Activated CD4-positive, alpha-beta T cell treated with anti-CD3 and anti-CD28 coated beads, Interleukin-2, Interleukin-6, amounts not matched to agents 100 ng/mL and 50 ng/mL, durations not matched to agents 16 hours and 8 hours (primary cell): ENCODE results near the gene COLGALT1.
"Not testable (repeated sequence)": the region's sequence is repeated elsewhere in the genome, so short reads cannot be mapped to it uniquely, and the experiment has no call there.

Source experiments
- DNase-seq: peaks from one replicate; pipeline ENCODE4 v3.0.0-alpha.2; 2020

The COLGALT1 gene

DNA sequence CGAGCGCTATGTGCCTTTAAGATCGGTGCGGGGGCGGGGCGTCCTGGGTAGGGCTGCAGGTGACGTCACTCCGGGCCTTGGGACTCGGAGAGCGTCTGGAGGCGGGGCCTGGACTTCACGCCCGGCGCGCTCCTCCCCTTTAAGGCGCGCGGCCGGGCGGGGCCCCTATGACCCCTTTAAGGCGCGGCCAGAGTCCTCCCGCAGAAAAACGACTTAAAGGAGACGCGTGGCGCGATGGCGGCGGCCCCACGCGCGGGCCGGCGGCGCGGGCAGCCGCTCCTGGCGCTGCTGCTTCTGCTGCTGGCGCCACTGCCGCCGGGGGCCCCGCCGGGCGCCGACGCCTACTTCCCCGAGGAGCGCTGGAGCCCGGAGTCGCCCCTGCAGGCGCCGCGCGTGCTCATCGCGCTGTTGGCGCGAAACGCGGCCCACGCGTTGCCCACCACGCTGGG is at the start of gene COLGALT1:
COLGALT1 (plus strand) TSS at position 170 of the 449 bp plus-strand sequence; CDS start at position 235, 65 bp downstream.
- DNase-seq: peak; percentile 99

DNA sequence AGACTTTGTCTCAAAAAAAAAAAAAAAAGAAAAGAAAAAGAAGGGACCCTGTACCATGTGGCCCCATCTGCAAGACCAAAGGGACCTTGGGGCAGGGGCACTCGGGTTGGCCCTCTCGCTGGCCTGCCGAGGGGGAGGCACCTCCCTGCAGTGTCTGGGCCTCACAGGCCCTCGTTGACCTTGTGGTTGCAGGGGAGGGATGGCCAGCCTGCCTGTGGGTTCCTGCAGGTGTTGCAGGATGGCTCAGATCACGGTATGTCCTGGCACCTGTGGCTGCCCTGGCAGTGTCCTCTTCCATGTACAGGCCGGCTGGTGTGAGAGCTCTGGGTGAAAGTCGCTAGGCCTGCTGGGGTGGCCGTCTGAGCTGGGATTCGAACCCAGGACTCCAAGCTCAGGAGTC is 48.7 kb upstream of the COLGALT1 start:
- no peak for DNase-seq

GRCh38 chr19:17508558-17508933 is 46.9 kb upstream of the COLGALT1 start:
- not testable (repeated sequence) for DNase-seq

DNA sequence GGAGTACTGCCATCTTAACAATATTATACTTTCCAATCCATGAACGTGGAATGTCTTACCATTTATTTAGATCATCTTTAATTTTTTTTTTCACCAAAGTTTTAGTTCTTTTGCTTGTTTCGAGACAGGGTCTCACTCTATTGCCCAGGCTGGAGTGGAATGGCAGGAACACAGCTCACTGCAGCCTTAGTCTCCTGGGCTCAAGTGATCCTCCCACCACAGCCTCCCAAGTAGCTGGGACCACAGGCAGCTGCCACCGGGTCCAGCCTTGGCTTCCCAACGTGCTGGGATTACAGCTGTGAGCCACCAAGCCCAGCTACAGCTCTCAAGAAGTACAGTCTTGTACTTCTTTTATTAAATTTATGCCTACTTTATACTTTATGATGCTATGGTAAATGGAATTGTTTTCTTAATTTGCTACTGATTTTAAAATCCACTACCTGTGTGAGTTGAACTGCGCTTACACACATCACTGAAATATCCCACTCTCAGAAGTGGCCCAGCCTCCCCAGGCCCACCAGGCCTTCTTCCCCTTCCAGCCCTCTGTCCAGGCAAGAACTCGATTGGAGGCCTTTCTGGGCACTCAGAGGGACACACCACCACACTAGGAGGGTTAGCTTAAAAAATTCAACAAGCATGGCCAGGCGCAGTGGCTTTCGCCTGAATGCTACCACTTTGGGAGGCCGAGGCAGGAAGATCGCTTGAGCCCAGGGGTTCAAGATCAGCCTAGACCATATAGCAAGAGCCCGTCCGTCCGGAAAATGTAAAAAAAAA is 45.0 kb upstream of the COLGALT1 start:
- DNase-seq: no peak

DNA sequence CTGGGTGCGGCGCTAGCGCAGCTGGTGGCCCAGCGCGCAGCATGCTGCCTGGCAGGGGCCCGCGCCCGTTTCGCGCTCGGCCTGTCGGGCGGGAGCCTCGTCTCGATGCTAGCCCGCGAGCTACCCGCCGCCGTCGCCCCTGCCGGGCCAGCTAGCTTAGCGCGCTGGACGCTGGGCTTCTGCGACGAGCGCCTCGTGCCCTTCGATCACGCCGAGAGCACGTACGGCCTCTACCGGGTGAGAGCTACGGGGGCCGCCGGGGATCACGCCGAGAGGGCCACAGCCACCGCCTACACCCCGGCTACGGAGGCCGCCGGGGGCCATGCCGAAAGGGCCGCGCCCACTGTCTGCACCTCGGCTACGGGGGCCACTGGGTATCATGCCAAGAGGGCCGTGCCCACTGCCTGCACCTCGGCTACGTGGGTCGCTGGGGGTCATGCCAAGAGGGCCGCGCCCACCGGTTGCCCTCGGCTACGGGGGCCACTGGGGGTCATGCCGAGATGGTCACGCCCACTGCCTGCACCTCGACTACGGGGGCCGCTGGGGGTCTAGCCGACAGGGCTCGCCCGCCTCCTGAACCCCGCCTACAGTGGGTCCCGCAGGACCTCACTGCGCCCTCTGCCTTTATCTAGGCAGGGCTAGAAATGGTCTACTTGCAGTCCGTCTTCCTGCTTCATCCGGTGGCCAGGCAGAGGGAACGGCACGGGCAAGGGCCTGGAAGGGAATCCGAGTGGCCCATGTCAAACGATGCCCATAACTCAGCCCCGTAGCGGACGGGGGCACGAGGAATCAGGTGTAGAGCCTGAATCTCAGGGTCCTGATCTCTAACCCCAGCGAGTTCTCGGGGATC is 43.5 kb upstream of the COLGALT1 start:
- DNase-seq: peak; percentile 87

- no peak for DNase-seq
These were observed 42.9 kb upstream of the COLGALT1 start for GRCh38 chr19:17512574-17512939.

- DNase-seq: no peak
These were observed 39.9 kb upstream of the COLGALT1 start for GRCh38 chr19:17515408-17516149.

DNA sequence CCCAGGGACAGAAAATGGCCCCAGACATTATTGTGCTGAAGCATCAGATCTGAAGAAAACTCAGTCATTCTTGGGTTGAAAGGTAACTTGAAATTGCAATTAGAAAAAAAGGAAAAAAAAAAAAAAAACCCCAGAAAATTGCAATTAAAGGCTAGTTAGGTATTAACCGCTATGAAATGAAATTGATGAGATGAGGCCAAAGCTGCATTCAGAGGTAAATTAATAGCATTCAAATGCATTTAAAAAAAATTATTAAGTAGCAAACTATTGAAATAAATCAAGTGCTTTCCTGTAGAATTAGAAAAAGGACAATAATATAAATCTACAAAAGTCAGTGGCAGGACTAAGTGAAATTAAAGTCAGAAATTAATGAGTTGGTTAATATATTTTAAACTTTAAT is 37.6 kb upstream of the COLGALT1 start:
- no peak for DNase-seq

DNA sequence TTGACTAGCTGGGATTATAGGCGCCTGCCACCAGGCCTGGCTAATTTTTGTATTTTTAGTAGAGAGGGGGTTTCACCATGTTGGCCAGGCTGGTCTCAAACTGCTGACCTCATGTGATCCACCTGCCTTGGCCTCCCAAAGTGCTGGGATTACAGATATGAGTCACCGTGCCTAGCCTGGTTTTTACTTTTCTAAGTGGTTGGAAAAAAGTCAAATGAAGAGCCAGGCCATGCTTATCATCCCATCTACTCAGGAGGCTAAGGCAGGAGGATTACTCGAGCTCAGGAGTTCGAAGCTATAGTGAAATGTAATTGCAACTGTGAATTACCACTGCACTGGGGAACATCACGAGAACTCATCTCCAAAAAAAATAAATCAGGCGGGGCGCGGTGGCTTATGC is 36.8 kb upstream of the COLGALT1 start:
- not testable (repeated sequence) for DNase-seq

GRCh38 chr19:17519967-17520366 is 35.5 kb upstream of the COLGALT1 start:
- DNase-seq: no peak

GRCh38 chr19:17520865-17521264 is 34.6 kb upstream of the COLGALT1 start:
- DNase-seq: no peak

DNA sequence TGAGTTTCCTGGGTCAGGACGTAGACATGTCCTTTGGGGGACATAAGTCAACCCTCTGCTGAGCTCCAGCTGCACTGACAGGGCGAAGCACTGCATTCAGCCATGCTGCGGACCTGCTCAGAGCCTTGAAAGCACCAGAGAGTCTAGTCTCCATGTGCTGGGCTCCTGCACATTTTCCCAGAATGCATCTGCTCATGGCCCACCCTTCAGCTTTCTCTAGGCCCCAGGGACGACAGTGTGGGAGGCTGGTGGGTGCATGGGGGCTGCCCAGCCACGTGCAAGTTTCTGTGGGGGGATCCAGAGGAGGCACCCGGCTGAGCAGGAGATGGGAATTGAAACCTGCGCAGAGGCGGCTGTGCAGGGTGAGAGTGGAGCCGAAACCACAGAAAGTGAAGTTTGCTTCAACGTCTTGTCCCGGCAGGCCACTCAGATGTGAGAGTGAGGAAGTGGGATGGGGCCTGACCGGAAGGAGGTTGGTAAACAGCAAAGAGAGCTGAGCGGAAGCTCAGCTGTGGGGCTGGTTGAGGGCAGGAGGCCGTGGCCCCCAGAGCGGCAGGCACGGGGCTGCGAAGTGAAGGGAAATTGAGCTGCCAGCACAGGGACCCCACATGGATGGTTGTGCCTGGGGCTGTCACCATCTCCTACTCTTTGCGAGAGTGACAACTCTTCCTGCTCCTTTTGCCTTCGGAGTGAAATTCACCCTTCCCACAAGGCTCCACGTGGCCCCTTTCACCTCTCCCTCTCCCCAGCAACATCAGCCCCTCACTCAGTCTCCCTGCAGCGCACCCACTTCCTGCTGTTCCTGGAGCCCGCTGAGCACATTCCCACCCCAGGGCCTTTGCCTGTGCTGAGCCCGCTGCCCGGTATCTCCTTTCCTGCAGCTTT is 32.2 kb upstream of the COLGALT1 start:
- DNase-seq: peak; percentile 85

GRCh38 chr19:17524651-17525050 is 30.8 kb upstream of the COLGALT1 start:
- no peak for DNase-seq

DNA sequence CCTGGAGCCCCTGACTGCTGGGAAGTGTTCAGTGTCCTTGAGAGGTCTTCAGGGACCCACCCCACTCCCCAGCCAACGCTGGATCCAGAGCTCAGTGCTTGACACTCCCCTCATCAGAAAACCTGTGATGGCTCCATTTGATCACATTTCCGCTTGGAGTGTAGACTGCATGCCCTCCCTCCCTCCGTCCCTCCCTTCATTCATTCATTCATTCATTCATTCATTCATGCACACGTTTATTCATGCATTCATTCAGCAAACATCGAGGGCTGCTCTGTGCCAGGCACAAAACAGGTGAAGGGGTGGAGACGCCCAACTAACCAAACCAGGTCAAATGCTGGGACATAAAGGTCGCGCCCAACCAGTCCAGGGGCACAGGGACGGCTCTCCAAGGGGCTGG is 30.3 kb upstream of the COLGALT1 start:
- DNase-seq: no peak

DNA sequence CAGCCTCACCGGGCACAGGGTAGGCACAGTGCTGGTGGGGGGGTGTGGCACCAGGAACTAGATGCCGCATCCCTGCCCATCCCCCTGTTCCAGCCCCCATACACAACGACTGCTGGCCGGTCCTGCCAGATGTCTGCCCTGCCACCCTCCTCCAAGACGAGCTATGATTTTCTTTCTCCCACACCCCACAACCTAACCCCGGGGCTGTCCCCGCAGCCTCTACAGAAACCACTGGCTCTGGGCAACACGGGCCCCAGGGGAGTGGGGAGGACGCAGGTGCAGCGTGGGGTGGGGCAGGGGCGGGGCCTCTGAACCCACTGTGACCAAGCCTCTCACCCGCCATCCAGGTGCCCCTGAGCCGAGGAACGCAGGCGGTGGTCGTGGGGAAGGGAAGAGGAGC is 28.5 kb upstream of the COLGALT1 start:
- DNase-seq: no peak

DNA sequence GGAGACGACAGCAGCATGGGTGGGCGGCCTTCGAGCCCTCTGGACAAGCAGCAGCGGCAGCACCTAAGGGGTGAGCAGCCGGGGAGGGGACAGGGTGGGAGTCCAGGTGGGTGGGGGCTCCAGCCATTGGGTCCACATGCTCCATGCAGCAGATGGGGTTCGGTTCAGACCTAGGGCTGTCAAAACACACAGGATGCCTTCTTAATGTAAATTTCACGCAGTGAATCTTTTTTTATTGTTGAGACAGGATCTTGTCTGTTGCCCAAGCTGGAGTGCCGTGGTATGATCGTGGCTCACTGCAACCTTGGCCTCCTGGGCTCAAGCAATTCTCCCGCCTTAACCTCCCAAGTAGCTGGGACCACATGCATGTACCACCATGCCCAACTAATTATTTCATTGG is 28.1 kb upstream of the COLGALT1 start:
- DNase-seq: no peak

DNA sequence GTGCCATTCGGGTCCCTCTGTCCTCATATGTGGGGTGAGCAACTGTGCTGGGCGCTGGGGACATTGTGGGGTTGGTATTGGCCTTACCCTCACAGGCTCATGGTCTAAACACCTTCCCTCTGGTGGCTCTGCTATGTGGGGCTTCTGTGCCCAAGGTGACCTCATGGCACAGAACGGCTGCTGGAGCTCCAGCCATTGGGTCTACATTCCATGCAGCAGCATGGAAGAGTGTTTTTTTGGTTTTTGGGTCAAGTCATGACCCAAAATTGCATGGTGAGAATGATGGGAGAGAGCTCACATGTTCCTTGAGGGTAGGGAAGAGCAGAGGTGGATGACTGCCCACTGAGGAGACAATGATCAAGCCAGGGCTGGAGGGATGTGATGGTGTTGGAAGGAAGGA is 26.8 kb upstream of the COLGALT1 start:
- DNase-seq: no peak

GRCh38 chr19:17529239-17530158 is 25.9 kb upstream of the COLGALT1 start:
- DNase-seq: no peak

DNA sequence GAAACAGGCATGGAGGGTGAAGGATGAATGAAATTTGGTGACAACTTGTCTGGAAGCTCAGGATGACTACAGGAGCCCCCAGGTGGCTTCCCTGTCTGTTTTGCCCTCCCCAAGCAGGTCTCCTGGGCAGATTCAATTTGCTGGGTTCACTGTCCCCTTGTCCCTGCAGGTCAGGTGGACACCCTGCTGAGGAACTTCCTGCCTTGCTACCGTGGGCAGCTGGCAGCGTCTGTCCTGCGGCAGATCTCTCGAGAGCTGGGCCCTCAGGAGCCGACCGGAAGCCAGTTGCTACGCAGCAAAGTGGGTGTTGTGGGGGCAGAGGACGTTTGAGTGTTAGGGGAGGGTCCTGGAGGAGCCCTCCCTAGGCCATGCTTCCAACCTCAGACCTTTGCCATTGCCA is 24.9 kb upstream of the COLGALT1 start:
- DNase-seq: no peak

- no peak for DNase-seq
These were observed 23.3 kb upstream of the COLGALT1 start for GRCh38 chr19:17532116-17532515.

DNA sequence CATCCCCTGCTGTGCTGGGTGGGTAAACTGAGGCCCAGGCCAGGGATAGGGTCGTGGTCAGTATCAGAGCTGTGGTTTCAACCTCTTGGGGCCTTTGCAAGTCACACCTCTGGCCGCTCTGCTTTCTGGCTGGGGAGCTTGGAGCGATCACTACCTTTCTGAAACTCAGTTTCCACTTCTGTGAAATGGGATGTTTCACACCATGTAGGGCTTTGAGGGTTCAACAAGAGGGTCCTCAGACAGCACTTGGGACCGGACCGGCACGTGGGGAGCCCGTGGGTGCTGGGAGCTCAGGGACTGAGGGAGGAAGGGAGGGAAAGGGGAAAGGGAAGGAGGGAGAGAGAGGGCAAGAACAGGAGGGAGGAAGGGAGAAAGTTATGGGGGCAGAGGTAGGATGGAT is 22.9 kb upstream of the COLGALT1 start:
- DNase-seq: no peak
